IPS-20b (cell line): Measurements from ENCODE around the gene BCAS3.

Experiments
- H3K27ac ChIP-seq: one replicate; pipeline ENCODE4 v1.5.1; 2013; ENCODE audit warnings: low read length
- H3K27me3 ChIP-seq: 2 replicates; pipeline ENCODE4 v1.6.1; 2013; ENCODE audit warnings: mild to moderate bottlenecking, low read length, inconsistent platforms; ENCODE audit not compliant: insufficient read depth
- H3K36me3 ChIP-seq: 2 replicates; pipeline ENCODE4 v1.6.1; 2013; ENCODE audit warnings: low read depth, mild to moderate bottlenecking, inconsistent platforms, low read length, moderate library complexity; ENCODE audit not compliant: insufficient read depth
- H3K4me1 ChIP-seq: 2 replicates; pipeline ENCODE4 v1.6.1; 2013; ENCODE audit warnings: mild to moderate bottlenecking, control low read depth, inconsistent platforms, low read length, moderate library complexity; ENCODE audit not compliant: insufficient read depth
- H3K4me3 ChIP-seq: 2 replicates; pipeline ENCODE4 v1.5.1; 2013; ENCODE audit warnings: mild to moderate bottlenecking, low read length, inconsistent platforms
- H3K9ac ChIP-seq: 2 replicates; pipeline ENCODE4 v1.6.1; 2013; ENCODE audit warnings: low read depth, mild to moderate bottlenecking, inconsistent platforms, low read length, moderate library complexity
- H3K9me3 ChIP-seq: 2 replicates; pipeline ENCODE4 v1.6.1; 2013; ENCODE audit warnings: mild to moderate bottlenecking, low read depth, low read length, inconsistent platforms; ENCODE audit not compliant: insufficient read depth

Gene BCAS3

GRCh38 chr17:61280338-61280737 is 602.7 kb downstream of the BCAS3 start:
- no peak overlapping the region for H3K9ac ChIP-seq
- H3K27me3 ChIP-seq, result peaks cover 9% of the 10 kb centered on the region; the same call in 1 of the 2 replicates
- no peak overlapping the region for H3K4me3 ChIP-seq
- peaks cover 9% of the 10 kb centered on the region for H3K4me1 ChIP-seq
- H3K9me3 ChIP-seq, result no peaks in the 10 kb centered on the region
- no peak overlapping the region for H3K27ac ChIP-seq
- H3K36me3 ChIP-seq, result no peaks in the 10 kb centered on the region

- Histone ChIP-seq H3K4me1 (peaks cover 13% of the 10 kb centered on the region), H3K27me3 (peaks cover 9% of the 10 kb centered on the region; the same call in 1 of the 2 replicates), H3K4me3 (no peak overlapping the region), H3K9me3 (no peaks in the 10 kb centered on the region), H3K27ac (no peak overlapping the region), H3K9ac (no peak overlapping the region), H3K36me3 (no peaks in the 10 kb centered on the region)
Observed at GRCh38 chr17:61280851-61281250, 603.2 kb downstream of the BCAS3 start.

- Histone ChIP-seq H3K4me3 (no peak overlapping the region), H3K27me3 (peaks cover 9% of the 10 kb centered on the region; the same call in 1 of the 2 replicates), H3K9ac (no peak overlapping the region), H3K9me3 (no peaks in the 10 kb centered on the region), H3K36me3 (no peaks in the 10 kb centered on the region), H3K4me1 (peaks cover 21% of the 10 kb centered on the region), H3K27ac (no peak overlapping the region)
Observed at GRCh38 chr17:61282377-61282776, 604.7 kb downstream of the BCAS3 start.

- Histone ChIP-seq H3K9me3 (no peaks in the 10 kb centered on the region), H3K36me3 (no peaks in the 10 kb centered on the region), H3K9ac (no peak overlapping the region), H3K27ac (no peak overlapping the region), H3K27me3 (peaks cover 9% of the 10 kb centered on the region), H3K4me3 (no peak overlapping the region), H3K4me1 (peaks cover 21% of the 10 kb centered on the region)
Observed at GRCh38 chr17:61283043-61283442, 605.4 kb downstream of the BCAS3 start.

GRCh38 chr17:61284174-61284573 is 606.5 kb downstream of the BCAS3 start:
- Histone ChIP-seq H3K4me3 (no peak overlapping the region), H3K27ac (no peak overlapping the region), H3K4me1 (peaks cover 21% of the 10 kb centered on the region), H3K36me3 (no peaks in the 10 kb centered on the region), H3K9ac (no peak overlapping the region), H3K9me3 (no peaks in the 10 kb centered on the region), H3K27me3 (peaks cover 15% of the 10 kb centered on the region)

- Histone ChIP-seq H3K9me3 (no peaks in the 10 kb centered on the region), H3K27ac (no peak overlapping the region), H3K9ac (no peak overlapping the region), H3K4me1 (peaks cover 21% of the 10 kb centered on the region), H3K27me3 (peaks cover 15% of the 10 kb centered on the region), H3K4me3 (no peak overlapping the region), H3K36me3 (no peaks in the 10 kb centered on the region)
Observed at GRCh38 chr17:61284746-61285145, 607.1 kb downstream of the BCAS3 start.

GRCh38 chr17:61285526-61286320 is 608.1 kb downstream of the BCAS3 start:
- no peak overlapping the region for H3K27ac ChIP-seq
- H3K9me3 ChIP-seq, result no peaks in the 10 kb centered on the region
- H3K27me3 ChIP-seq, result peaks cover 15% of the 10 kb centered on the region
- H3K36me3 ChIP-seq, result no peaks in the 10 kb centered on the region
- no peak overlapping the region for H3K4me3 ChIP-seq
- no peak overlapping the region for H3K9ac ChIP-seq
- peaks cover 21% of the 10 kb centered on the region for H3K4me1 ChIP-seq

- peaks cover 21% of the 10 kb centered on the region for H3K4me1 ChIP-seq
- peaks cover 15% of the 10 kb centered on the region for H3K27me3 ChIP-seq
- no peaks in the 10 kb centered on the region for H3K36me3 ChIP-seq
- no peak overlapping the region for H3K9ac ChIP-seq
- no peaks in the 10 kb centered on the region for H3K9me3 ChIP-seq
- H3K27ac ChIP-seq, result no peak overlapping the region
- no peak overlapping the region for H3K4me3 ChIP-seq
Observed at GRCh38 chr17:61286449-61286848, 608.8 kb downstream of the BCAS3 start.

- H3K9me3 ChIP-seq, result no peaks in the 10 kb centered on the region
- H3K9ac ChIP-seq, result no peak overlapping the region
- H3K27me3 ChIP-seq, result peaks cover 10% of the 10 kb centered on the region
- no peak overlapping the region for H3K27ac ChIP-seq
- no peaks in the 10 kb centered on the region for H3K36me3 ChIP-seq
- H3K4me3 ChIP-seq, result no peak overlapping the region
- peaks cover 18% of the 10 kb centered on the region for H3K4me1 ChIP-seq
Observed at GRCh38 chr17:61289408-61290385, 612.0 kb downstream of the BCAS3 start.

- Histone ChIP-seq H3K4me3 (no peak overlapping the region), H3K9ac (no peak overlapping the region), H3K4me1 (peaks cover under 1% of the 10 kb centered on the region; the same call in 1 of the 2 replicates), H3K36me3 (no peaks in the 10 kb centered on the region), H3K27ac (no peak overlapping the region), H3K9me3 (no peaks in the 10 kb centered on the region), H3K27me3 (peaks cover 6% of the 10 kb centered on the region)
Observed at GRCh38 chr17:61291451-61292285, 614.0 kb downstream of the BCAS3 start.

- Histone ChIP-seq H3K27me3 (no peaks in the 10 kb centered on the region; the same call in 1 of the 2 replicates), H3K4me1 (no peaks in the 10 kb centered on the region), H3K9ac (no peak overlapping the region), H3K27ac (no peak overlapping the region), H3K36me3 (no peaks in the 10 kb centered on the region), H3K9me3 (no peaks in the 10 kb centered on the region), H3K4me3 (no peak overlapping the region)
Observed at GRCh38 chr17:61294286-61294685, 616.6 kb downstream of the BCAS3 start.
